Common myeloid progenitor, CD34-positive (primary cell): ENCODE results near the gene OTOF.

ENCODE experiments used
- CTCF ChIA-PET: fragments of 350-600 bp; sonication (Branson Sonifier 250); formaldehyde crosslinking; loops from one replicate; lab custom pipeline; 2021; ENCODE audit warnings: antibody characterized with exemption; lab: Charles Lee
- POLR2A ChIA-PET: fragments of 350-600 bp; sonication (Branson Sonifier 250); formaldehyde crosslinking; loops from one replicate; lab custom pipeline; 2021; ENCODE audit warnings: antibody characterized with exemption; lab: Charles Lee
- DNase-seq, 3 donors: peaks; one replicate each; pipeline versions ENCODE4 v3.0.0 to v3.0.0-alpha.2; 2013
- H3K27ac ChIP-seq, 2 experiments: 1 replicate in 1 of 2; 2 replicates in 1 of 2; pipeline ENCODE4 v1.7.0; 2013; ENCODE audit warnings: inconsistent platforms in 2 of 2, low read length in 2 of 2, mild to moderate bottlenecking in 2 of 2, low read depth in 1 of 2, moderate library complexity in 1 of 2; ENCODE audit not compliant: severe bottlenecking in 2 of 2, insufficient read depth in 1 of 2, poor library complexity in 1 of 2
- H3K27me3 ChIP-seq, 5 experiments: replicated peaks in 2 of 5; 1 replicate in 3 of 5; 2 replicates in 2 of 5; pipeline versions ENCODE4 v1.6.1 to v1.7.0; 2013; ENCODE audit warnings: low read length in 4 of 5, mild to moderate bottlenecking in 2 of 5, moderate library complexity in 2 of 5, inconsistent platforms in 1 of 5; ENCODE audit not compliant: insufficient read depth in 5 of 5, control insufficient read depth in 4 of 5
- H3K36me3 ChIP-seq, 4 experiments: 1 replicate in 2 of 4; 2 replicates in 2 of 4; pipeline versions ENCODE4 v1.6.1 to v1.7.0; 2013; ENCODE audit warnings: low read length in 3 of 4, control low read depth in 1 of 4, mild to moderate bottlenecking in 1 of 4; ENCODE audit not compliant: control insufficient read depth in 4 of 4, insufficient read depth in 4 of 4
- H3K4me1 ChIP-seq, 4 experiments: 1 replicate in 3 of 4; 2 replicates in 1 of 4; pipeline versions ENCODE4 v1.6.1 to v1.7.1; 2013; ENCODE audit warnings: low read length in 3 of 4, mild to moderate bottlenecking in 3 of 4, control low read depth in 1 of 4, inconsistent platforms in 1 of 4, moderate library complexity in 1 of 4; ENCODE audit not compliant: control insufficient read depth in 4 of 4, insufficient read depth in 4 of 4; ENCODE audit errors: control extremely low read depth in 1 of 4
- H3K4me3 ChIP-seq, 7 experiments: 1 replicate in 4 of 7; 2 replicates in 3 of 7; pipeline versions ENCODE4 v1.5.1 to v1.7.0; 2013; ENCODE audit warnings: mild to moderate bottlenecking in 7 of 7, low read length in 6 of 7, moderate library complexity in 6 of 7, inconsistent platforms in 2 of 7, low read depth in 2 of 7, control low read depth in 1 of 7; ENCODE audit not compliant: insufficient read depth in 4 of 7, control insufficient read depth in 1 of 7; ENCODE audit errors: extremely low read depth in 1 of 7
- H3K9me3 ChIP-seq, 5 experiments: 1 replicate in 4 of 5; 2 replicates in 1 of 5; pipeline versions ENCODE4 v1.6.1 to v1.7.1; 2013; ENCODE audit warnings: low read length in 4 of 5, mild to moderate bottlenecking in 2 of 5, inconsistent platforms in 1 of 5, low read depth in 1 of 5, moderate library complexity in 1 of 5; ENCODE audit not compliant: control insufficient read depth in 4 of 5, insufficient read depth in 2 of 5; ENCODE audit errors: control extremely low read depth in 1 of 5
- WGBS: methylation state at CpG from one replicate; pipeline ENCODE4 v1.1.5; 2013; ENCODE audit not compliant: insufficient coverage; 5-methylcytosine and 5-hydroxymethylcytosine counted together

OTOF gene

GRCh38 chr2:26514045-26514444, 36.1 kb upstream of the OTOF start:
- H3K4me1 ChIP-seq = peaks cover 0 to 2% (median 0%) of the 10 kb centered on the region in 4 experiments
- DNase-seq = no peak
- CTCF ChIA-PET = interaction anchor here (2.0 kb wide), 1 partner anchor 10 kb away, joined by 5 read pairs; no protein-coding TSS in a partner anchor
- POLR2A ChIA-PET = no interaction called here
- no peaks in the 10 kb centered on the region for H3K9me3 ChIP-seq
- peaks cover 0 to 1% (median 0%) of the 10 kb centered on the region in 5 experiments for H3K27me3 ChIP-seq
- WGBS = 100% methylated on average over 4 of the region's 7 CpGs
- H3K36me3 ChIP-seq = no peaks in the 10 kb centered on the region
- H3K27ac ChIP-seq = no peak overlapping the region
- H3K4me3 ChIP-seq = no peak overlapping the region

GRCh38 chr2:26513261-26513660, 35.3 kb upstream of the OTOF start:
- CTCF ChIA-PET = interaction anchor here (2.0 kb wide), 1 partner anchor 9 kb away, joined by 5 read pairs; no protein-coding TSS in a partner anchor
- Histone ChIP-seq H3K27ac (no peak overlapping the region), H3K4me1 (peaks cover 0 to 2% (median 0%) of the 10 kb centered on the region in 4 experiments), H3K9me3 (no peaks in the 10 kb centered on the region), H3K4me3 (no peak overlapping the region), H3K36me3 (no peaks in the 10 kb centered on the region), H3K27me3 (peaks cover 0 to 1% (median 0%) of the 10 kb centered on the region in 5 experiments)
- WGBS = 97% methylated on average over 8 of the region's 9 CpGs
- DNase-seq = no peak
- POLR2A ChIA-PET = no interaction called here

GRCh38 chr2:26511466-26511865, 33.5 kb upstream of the OTOF start:
- Histone ChIP-seq H3K9me3 (no peaks in the 10 kb centered on the region), H3K27me3 (peaks cover 0 to 1% (median 0%) of the 10 kb centered on the region in 5 experiments), H3K36me3 (no peaks in the 10 kb centered on the region), H3K4me1 (peaks cover 0 to 2% (median 0%) of the 10 kb centered on the region in 4 experiments), H3K27ac (no peak overlapping the region), H3K4me3 (no peak overlapping the region)
- CTCF ChIA-PET = interaction anchor here (1.0 to 1.5 kb wide), 2 partner anchors 9 to 66 kb away, joined by 3 to 5 read pairs; no protein-coding TSS in a partner anchor
- POLR2A ChIA-PET = no interaction called here
- no peak for DNase-seq
- 98% methylated on average over 7 of the region's 7 CpGs for WGBS

- CTCF ChIA-PET = interaction anchor here (1.0 to 1.5 kb wide), 2 partner anchors 10 to 67 kb away, joined by 3 to 5 read pairs; no protein-coding TSS in a partner anchor
Measured at GRCh38 chr2:26510344-26510973, 32.5 kb upstream of the OTOF start.

GRCh38 chr2:26509141-26509540, 31.2 kb upstream of the OTOF start:
- ChIA-PET CTCF (interaction anchor here (1.0 kb wide), 1 partner anchor 12 kb away, joined by 3 read pairs; no protein-coding TSS in a partner anchor), POLR2A (no interaction called here)
- no peaks in the 10 kb centered on the region for H3K36me3 ChIP-seq

More at GRCh38 chr2:26510344-26510973, 32.5 kb upstream of the OTOF start:
- 98% methylated on average over 9 of the region's 21 CpGs for WGBS
- Histone ChIP-seq H3K36me3 (no peaks in the 10 kb centered on the region), H3K4me3 (no peak overlapping the region), H3K27ac (no peak overlapping the region), H3K4me1 (peaks cover 0 to 2% (median 0%) of the 10 kb centered on the region in 4 experiments), H3K9me3 (no peaks in the 10 kb centered on the region), H3K27me3 (peaks cover 0 to 1% (median 0%) of the 10 kb centered on the region in 5 experiments)
- POLR2A ChIA-PET = no interaction called here
- no peak for DNase-seq

GRCh38 chr2:26507932-26508331, 30.0 kb upstream of the OTOF start:
- CTCF ChIA-PET = interaction anchor here (1.6 to 1.7 kb wide), 2 partner anchors 9 to 69 kb away, joined by 3 to 5 read pairs; no protein-coding TSS in a partner anchor
- H3K36me3 ChIP-seq = no peaks in the 10 kb centered on the region
- 100% methylated on average over 4 of the region's 5 CpGs for WGBS
- POLR2A ChIA-PET = interaction anchor here (0.6 kb wide), 1 partner anchor 37 kb away, joined by 3 read pairs; no protein-coding TSS in a partner anchor
- H3K27ac ChIP-seq = no peak overlapping the region
- peaks cover 0 to 14% (median 10%) of the 10 kb centered on the region in 4 experiments for H3K4me1 ChIP-seq
- no peaks in the 10 kb centered on the region for H3K9me3 ChIP-seq
- no peak overlapping the region for H3K4me3 ChIP-seq
- peaks cover 0 to 12% (median 0%) of the 10 kb centered on the region in 5 experiments for H3K27me3 ChIP-seq
- DNase-seq = no peak

More at GRCh38 chr2:26509141-26509540, 31.2 kb upstream of the OTOF start:
- Histone ChIP-seq H3K27ac (no peak overlapping the region), H3K4me1 (peaks cover 0 to 2% (median 0%) of the 10 kb centered on the region in 4 experiments), H3K9me3 (no peaks in the 10 kb centered on the region), H3K4me3 (no peak overlapping the region), H3K27me3 (peaks cover 0 to 7% (median 0%) of the 10 kb centered on the region in 5 experiments)
- WGBS = 98% methylated on average over 6 of the region's 6 CpGs
- no peak for DNase-seq

- DNase-seq = no peak
- CTCF ChIA-PET = interaction anchor here (1.6 to 1.7 kb wide), 2 partner anchors 10 to 70 kb away, joined by 3 to 5 read pairs; no protein-coding TSS in a partner anchor
- H3K27me3 ChIP-seq = peaks cover 0 to 14% (median 0%) of the 10 kb centered on the region in 5 experiments
- H3K36me3 ChIP-seq = no peaks in the 10 kb centered on the region
- POLR2A ChIA-PET = no interaction called here
- H3K4me1 ChIP-seq = peaks cover 0 to 14% (median 10%) of the 10 kb centered on the region in 4 experiments
- H3K9me3 ChIP-seq = no peaks in the 10 kb centered on the region
- H3K27ac ChIP-seq = no peak overlapping the region
- H3K4me3 ChIP-seq = no peak overlapping the region
Measured at GRCh38 chr2:26507088-26507487, 29.2 kb upstream of the OTOF start.
